Ammon's horn (tissue), 1 donor: ENCODE results near the gene PRKCE.
A peak's percentile ranks its signal among the peaks of the same experiment; 100 is the strongest.

Experiments used
- DNase-seq: peaks from one replicate; pipeline ENCODE4 v3.0.0-alpha.2; 2016; ENCODE audit warnings: low spot score

Gene PRKCE

GRCh38 chr2:46146866-46147502, 495.5 kb downstream of the PRKCE start:
- no peak for DNase-seq

- no peak for DNase-seq
These were observed 496.3 kb downstream of the PRKCE start for GRCh38 chr2:46147626-46148368.

GRCh38 chr2:46148369-46148736, 496.9 kb downstream of the PRKCE start:
- DNase-seq, result no peak

GRCh38 chr2:46150445-46150955, 499.0 kb downstream of the PRKCE start:
- DNase-seq, result no peak

DNA sequence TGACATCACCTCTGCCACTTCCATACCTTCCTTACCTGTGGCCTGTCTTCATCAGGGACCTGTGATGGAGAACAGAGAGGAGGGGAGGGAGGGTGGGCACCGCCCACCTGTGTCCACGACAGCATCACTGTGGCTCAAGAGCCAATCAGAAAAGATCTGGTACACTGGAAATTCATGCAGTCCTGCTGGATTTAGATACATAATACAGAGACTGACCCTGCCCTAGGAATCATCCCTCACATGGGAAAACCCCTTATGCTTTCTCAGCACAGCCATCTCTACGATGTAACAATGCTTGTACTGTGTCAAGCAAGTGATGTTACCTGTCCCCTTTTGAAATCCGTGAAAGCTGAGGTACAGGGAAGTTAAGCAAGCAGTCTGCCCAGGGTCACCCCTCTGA, 500.1 kb downstream of the PRKCE start:
- no peak for DNase-seq

- no peak for DNase-seq
These were observed 502.7 kb downstream of the PRKCE start for GRCh38 chr2:46153996-46154753.

- DNase-seq, result peak; percentile 27
These were observed 505.8 kb downstream of the PRKCE start for GRCh38 chr2:46157072-46157965.

DNA sequence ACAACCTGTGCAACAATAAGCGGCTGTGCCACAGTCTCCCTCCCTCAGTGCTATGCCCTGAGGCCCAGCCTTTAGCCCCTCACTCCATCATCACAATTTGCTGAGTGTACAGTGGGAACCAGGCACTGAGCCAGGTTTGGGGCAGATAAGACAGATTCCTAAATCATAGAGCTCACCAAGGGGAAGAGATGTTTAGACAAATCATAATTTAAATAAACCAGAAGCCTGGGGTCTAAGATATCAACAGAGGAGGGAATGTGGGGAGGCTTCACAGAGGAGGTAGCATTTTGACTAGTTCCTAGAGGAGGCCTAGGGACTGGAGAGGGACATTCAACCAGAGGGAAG, 506.5 kb downstream of the PRKCE start:
- DNase-seq, result no peak

GRCh38 chr2:46158661-46159060, 507.2 kb downstream of the PRKCE start:
- no peak for DNase-seq

- DNase-seq, result no peak
These were observed 508.9 kb downstream of the PRKCE start for GRCh38 chr2:46160326-46160725.

DNA sequence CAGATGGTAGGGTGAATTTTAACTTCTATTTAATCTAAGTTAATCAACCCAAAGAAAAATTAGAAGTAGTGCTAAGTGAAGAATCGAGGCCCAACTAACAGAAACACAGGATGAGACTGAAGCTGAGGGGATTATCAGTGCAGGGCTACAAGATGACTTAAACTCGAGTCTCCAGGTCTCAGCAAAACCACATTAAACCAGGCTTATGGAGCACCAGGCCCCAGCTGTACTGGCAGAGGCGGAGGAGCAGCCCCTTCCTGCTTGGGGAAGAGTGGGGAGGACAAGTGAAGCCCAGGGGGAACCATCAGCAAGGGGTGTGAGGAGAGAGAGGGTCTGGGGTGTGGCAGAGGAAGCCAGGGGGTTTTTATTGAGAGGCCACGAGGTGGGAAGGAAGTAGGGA, 509.8 kb downstream of the PRKCE start:
- DNase-seq, result no peak

- DNase-seq, result no peak
These were observed 510.4 kb downstream of the PRKCE start for GRCh38 chr2:46161911-46162310.

DNA sequence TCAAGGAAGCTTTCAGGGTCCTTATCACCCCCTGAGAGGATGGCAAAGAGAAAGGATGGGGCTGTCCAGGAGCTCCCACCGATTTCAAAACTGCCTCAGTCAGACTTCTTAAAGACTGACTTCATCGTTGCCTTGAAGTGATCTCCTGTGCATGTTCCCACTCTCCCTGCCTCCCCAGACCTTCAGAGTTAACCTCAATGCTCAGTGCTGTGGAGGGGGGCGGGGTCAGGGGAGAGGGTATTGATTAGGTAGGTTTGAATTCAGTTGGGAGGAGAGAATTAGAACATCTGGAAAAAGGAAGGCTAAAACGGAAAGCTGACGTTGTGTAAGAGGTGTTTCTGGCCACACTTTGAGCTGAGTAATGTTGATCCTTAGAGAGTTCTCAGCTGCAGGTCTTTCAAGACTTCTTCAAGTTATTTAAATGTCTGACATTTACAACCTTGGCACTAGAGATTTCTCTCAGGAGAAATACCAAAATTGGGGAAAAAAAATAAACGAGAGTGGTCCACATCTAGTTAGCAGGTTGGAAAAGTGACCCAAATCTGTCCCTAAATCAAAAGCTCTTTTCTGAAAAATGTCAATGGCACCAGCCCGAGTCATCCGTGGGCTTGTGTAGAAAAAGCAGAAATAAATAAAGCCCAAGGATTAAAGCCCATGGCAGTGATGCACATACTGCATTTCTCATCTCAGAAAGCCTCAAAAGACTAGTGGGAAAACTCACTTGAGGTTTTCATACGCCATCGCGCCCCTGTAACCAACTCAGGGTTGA, 511.0 kb downstream of the PRKCE start:
- DNase-seq, result no peak

- DNase-seq, result no peak
These were observed 511.6 kb downstream of the PRKCE start for GRCh38 chr2:46163098-46163430.

DNA sequence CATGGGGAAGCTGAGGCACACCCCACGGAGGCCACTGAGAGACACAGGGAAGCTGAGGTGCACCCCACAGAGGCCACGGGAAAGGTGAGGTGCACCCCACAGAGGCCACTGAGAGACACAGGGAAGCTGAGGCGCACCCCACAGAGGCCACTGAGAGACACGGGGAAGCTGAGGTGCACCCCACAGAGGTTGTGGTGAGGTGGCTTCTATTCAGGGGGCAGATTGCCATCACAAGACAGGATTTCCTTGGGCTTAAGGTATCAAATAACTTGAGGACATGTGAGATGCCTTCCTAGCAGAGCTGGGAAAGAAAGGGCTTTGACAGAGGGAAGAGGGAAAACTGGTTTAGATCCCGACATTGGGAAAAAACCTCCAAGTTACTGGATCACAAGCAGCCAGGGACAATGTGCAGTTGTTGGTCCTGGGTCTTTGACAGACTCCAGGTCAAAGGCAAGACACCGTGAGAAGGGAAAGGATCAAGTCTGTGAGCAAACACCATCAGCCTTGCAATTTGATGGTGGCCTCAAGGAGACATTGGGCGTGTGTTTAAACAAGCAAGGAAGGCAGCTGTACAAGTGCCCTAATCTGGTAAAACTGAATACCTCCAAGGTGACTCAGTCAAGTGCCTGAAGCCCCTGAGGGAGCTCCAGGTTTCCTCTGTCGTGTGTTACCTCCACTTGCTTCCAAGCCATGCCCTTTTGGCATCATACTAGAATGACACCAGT, 512.5 kb downstream of the PRKCE start:
- no peak for DNase-seq

DNA sequence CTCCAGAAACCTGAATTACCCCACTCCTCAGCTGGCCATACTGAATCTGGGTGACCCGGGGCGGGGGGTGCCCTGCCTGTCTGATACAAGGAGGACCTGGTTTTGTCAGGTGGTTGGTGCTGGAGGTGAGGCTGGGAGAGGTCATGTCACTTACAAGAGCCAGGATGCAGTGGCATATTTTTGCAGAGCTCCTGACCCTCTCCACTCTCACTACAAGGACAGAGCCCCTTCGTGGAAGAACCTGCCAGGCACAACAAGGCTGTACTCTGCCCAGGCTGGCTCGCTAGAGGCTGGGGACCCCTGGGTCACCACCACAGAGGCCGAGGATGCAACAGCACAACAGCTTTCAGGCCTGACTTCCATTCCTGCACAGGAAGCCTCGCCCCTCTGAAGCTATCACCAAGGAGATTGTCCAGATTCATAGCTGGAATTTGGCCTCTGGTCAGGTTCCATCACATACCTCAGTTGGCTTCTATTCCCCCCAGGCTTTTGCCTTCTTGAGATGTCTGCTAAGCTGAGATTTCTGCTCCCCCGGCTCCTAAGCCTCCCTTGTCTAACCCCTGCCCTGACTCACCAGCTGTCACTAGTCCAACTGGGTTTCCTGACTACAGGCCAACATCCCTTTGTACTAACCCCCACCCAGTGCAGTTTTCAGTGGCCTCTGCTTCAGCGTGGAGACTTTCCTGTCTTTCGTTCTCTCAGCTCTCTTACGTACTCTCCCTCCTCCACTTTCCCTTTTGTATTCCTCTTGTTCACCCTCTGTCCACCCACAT, 513.2 kb downstream of the PRKCE start:
- DNase-seq, result peak; percentile 53

DNA sequence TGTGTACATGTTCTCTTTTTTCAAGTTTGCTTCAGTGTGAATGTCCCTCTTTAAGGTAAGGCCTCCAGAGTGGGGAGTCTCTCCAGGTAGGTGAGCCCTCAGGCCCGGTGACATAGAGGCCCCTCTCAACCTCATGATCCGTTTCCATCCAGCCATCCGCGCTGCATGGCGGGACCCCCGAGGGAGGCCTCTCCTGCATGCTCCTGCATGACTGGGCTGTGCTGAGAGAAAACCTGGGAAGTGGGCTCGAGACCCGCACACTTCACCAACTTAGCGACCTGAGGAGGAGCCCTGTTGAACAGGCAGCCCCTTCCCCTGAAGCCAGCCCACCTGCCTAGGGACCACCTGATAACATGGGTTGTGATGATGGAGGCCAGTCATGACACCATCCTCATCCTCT, 514.4 kb downstream of the PRKCE start:
- DNase-seq, result no peak

GRCh38 chr2:46167406-46167805, 515.9 kb downstream of the PRKCE start:
- DNase-seq, result no peak

- DNase-seq, result no peak
These were observed 516.4 kb downstream of the PRKCE start for GRCh38 chr2:46167924-46168323.

DNA sequence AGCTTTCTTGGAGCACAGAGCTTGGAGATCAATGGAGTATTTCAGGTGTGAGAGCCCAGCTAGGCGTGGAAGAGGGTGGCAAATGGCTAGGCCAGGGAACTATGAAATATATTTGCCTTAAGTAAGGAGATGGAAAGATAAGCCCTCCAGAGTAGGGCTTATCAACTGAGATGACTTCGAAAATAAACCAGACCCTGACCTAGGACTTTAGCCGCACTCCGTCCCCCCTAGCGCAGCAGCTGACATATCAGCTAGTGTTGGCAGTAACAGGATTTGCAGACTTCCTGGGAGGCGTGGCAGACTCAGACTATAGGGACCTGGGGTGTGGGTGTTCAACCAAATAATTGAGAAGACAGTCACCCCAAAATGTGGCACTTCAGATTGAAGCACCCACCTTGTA, 518.0 kb downstream of the PRKCE start:
- DNase-seq, result no peak
